DND-41 (cell line): Measurements from ENCODE around the gene IFNK.

Experiments
- ATAC-seq: fragments of 200-7000 bp; cut with Tn5 transposase; 3 replicates; pipeline ENCODE4 v1.9.1; 2021; ENCODE audit warnings: low read depth; ENCODE audit not compliant: insufficient read depth
- DNase-seq: peaks from one replicate; pipeline ENCODE4 v3.0.0-alpha.2; 2020
- H2AFZ ChIP-seq: 2 replicates; pipeline ENCODE4 v1.6.0; 2012; ENCODE audit warnings: low read depth, low read length
- H3K27ac ChIP-seq: 2 replicates; pipeline ENCODE4 v1.5.1; 2012; ENCODE audit warnings: low read length, inconsistent platforms
- H3K27me3 ChIP-seq: fragments of 200-600 bp; sonication (generic); 2 replicates; pipeline ENCODE4 v1.6.0; 2012; ENCODE audit warnings: low read length, mild to moderate bottlenecking, inconsistent platforms; ENCODE audit not compliant: insufficient read depth, poor library complexity
- H3K36me3 ChIP-seq: 2 replicates; pipeline ENCODE4 v1.5.1; 2012; ENCODE audit warnings: low read length, inconsistent platforms; ENCODE audit not compliant: insufficient read depth
- H3K4me1 ChIP-seq: 2 replicates; pipeline ENCODE4 v1.5.1; 2012; ENCODE audit warnings: mild to moderate bottlenecking, low read length; ENCODE audit not compliant: insufficient read depth
- H3K4me2 ChIP-seq: 2 replicates; pipeline ENCODE4 v1.6.0; 2012; ENCODE audit warnings: mild to moderate bottlenecking, moderate library complexity, low read length, inconsistent platforms; ENCODE audit not compliant: insufficient read depth
- H3K4me3 ChIP-seq, 2 experiments: fragments of 200-600 bp in 1 of 2; shearing (Covaris generic) in 1 of 2; 2 replicates each; pipeline ENCODE4 v1.5.1; 2012 to 2016; ENCODE audit warnings: inconsistent platforms in 2 of 2, low read length in 2 of 2, mild to moderate bottlenecking in 2 of 2, low read depth in 1 of 2, moderate library complexity in 1 of 2
- H3K79me2 ChIP-seq: 2 replicates; pipeline ENCODE4 v1.6.0; 2012; ENCODE audit warnings: low read length, inconsistent platforms; ENCODE audit not compliant: insufficient read depth
- H3K9ac ChIP-seq: 2 replicates; pipeline ENCODE4 v1.6.0; 2012; ENCODE audit warnings: low read depth, mild to moderate bottlenecking, inconsistent platforms, low read length, moderate library complexity
- H3K9me3 ChIP-seq: 2 replicates; pipeline ENCODE4 v1.5.1; 2012; ENCODE audit warnings: low read length, moderate library complexity, mild to moderate bottlenecking, inconsistent platforms; ENCODE audit not compliant: insufficient read depth, severe bottlenecking
- H4K20me1 ChIP-seq: 2 replicates; pipeline ENCODE4 v1.6.0; 2012; ENCODE audit warnings: low read length; ENCODE audit not compliant: insufficient read depth
- EZH2 ChIP-seq: IDR thresholded peaks from 3 replicates; pipeline ENCODE4 v1.6.1; 2012; ENCODE audit warnings: borderline replicate concordance, low read depth, mild to moderate bottlenecking, moderate library complexity, low read length, inconsistent platforms; ENCODE audit not compliant: severe bottlenecking
- TF ChIP-seq, protein P1 (sequence below): IDR thresholded peaks from 2 replicates; pipeline ENCODE4 v1.5.1; 2012; ENCODE audit warnings: borderline replicate concordance, low read length, moderate library complexity, mild to moderate bottlenecking; ENCODE audit not compliant: poor library complexity, severe bottlenecking; ENCODE audit errors: extremely low read depth

Gene IFNK

DNA sequence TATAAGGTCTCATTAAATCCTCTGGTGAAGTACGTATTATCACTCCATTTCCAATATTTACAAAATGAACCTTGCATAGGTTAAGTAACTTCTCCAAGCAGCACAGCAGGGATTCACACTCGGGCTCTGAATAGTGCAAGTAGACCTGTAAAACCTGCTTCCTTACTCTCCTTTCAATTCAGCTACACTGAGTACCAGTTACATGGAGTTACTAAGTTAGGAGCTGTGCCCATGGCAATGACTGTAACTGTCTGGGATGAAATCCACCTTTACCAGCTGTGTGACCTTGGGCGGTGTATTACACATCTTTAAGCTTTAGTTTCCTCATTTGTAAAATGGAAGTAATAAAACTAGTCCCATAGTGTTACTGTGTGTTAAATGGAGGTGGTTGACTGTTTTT is 21.4 kb downstream of the IFNK start:
- no peak overlapping the region for H3K9ac ChIP-seq

DNA sequence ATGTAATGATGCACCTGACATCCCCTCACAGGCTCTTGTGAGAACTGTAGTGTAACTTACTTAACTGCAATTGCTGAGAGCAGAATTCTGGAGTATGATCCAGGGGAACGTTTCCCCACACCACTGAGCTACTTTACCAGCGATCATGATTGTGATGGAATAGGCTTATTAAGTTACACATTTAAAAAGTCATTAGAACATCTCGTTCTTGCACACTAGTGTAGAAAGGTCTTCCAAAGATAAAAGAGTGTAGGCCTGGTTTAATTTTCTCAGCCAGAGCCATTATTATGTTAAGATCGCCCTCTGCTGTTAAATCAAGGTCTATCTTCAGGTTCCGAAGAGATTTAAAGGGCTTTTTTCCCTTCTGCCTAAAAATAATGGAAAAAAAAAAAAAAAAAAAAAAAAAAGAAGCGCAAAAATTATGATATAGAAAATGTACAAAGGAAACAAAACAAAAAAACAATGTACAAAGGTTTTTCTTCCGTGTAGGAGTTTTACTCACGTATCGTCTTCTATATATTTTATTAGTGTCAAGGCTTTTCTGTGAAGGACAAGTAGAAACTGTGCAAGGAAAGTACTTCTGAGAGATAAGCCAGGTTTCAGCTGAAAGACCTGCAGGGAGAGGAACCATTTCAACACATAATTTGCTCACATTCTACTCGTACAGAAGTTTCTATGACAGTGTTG is 24.1 kb downstream of the IFNK start:
- Histone ChIP-seq H3K4me3 (no peak overlapping the region), H3K4me1 (no peaks in the 10 kb centered on the region), H3K79me2 (no peaks in the 10 kb centered on the region), H4K20me1 (no peaks in the 10 kb centered on the region), H3K27ac (no peak overlapping the region), H3K9me3 (no peaks in the 10 kb centered on the region), H3K36me3 (0 out of 2 replicates have a peak, but pooled peaks cover 3% of the 10 kb centered on the region), H3K9ac (no peak overlapping the region), H2AFZ (no peak overlapping the region), H3K27me3 (no peaks in the 10 kb centered on the region), H3K4me2 (no peak overlapping the region)
- DNase-seq, result no peak
- peak; percentile 59; the same call in 2 of the 3 replicates for ATAC-seq
- TF ChIP-seq EZH2, result no peak
- TF ChIP-seq, protein P1, sequence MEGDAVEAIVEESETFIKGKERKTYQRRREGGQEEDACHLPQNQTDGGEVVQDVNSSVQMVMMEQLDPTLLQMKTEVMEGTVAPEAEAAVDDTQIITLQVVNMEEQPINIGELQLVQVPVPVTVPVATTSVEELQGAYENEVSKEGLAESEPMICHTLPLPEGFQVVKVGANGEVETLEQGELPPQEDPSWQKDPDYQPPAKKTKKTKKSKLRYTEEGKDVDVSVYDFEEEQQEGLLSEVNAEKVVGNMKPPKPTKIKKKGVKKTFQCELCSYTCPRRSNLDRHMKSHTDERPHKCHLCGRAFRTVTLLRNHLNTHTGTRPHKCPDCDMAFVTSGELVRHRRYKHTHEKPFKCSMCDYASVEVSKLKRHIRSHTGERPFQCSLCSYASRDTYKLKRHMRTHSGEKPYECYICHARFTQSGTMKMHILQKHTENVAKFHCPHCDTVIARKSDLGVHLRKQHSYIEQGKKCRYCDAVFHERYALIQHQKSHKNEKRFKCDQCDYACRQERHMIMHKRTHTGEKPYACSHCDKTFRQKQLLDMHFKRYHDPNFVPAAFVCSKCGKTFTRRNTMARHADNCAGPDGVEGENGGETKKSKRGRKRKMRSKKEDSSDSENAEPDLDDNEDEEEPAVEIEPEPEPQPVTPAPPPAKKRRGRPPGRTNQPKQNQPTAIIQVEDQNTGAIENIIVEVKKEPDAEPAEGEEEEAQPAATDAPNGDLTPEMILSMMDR, result peak; percentile 51

More for the DNA sequence above, 21.4 kb downstream of the IFNK start:
- Histone ChIP-seq H3K4me2 (no peak overlapping the region), H3K36me3 (0 out of 2 replicates have a peak, but pooled peaks cover 3% of the 10 kb centered on the region), H4K20me1 (no peaks in the 10 kb centered on the region), H3K4me1 (no peaks in the 10 kb centered on the region), H3K27ac (no peak overlapping the region), H3K9me3 (no peaks in the 10 kb centered on the region), H3K27me3 (no peaks in the 10 kb centered on the region), H3K4me3 (no peak overlapping the region), H2AFZ (no peak overlapping the region), H3K79me2 (no peaks in the 10 kb centered on the region)
- DNase-seq, result no peak
- no peak for ATAC-seq
- TF ChIP-seq, protein P1, result no peak
- TF ChIP-seq EZH2, result no peak

DNA sequence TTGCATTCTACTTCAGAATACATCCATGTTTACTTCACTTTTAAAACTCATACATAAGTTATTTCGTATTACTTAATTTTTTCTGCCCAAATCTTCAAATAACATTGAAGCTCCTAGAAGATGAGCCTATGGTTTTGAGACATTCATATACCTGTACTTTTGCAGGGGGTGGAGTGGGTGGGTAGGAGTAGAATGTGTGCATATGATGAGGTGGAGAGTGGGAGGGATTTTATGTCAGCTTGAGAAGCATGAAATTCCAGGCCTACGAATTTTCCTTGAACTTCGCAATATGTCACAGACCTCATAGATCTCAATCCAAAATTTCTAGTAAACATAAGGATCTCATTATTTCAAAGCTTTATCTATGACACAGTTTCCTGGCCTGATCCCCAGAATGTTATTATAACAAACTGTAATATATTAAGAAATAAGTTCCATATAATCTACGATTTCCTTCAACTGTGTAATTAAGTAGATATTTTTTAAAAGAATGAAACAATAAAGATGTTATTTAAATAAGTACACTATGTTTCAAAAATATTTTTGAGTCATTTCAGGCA is 25.2 kb downstream of the IFNK start:
- H3K27me3 ChIP-seq, result no peaks in the 10 kb centered on the region
- peaks cover 3% of the 10 kb centered on the region; the same call in 1 of the 2 replicates for H3K36me3 ChIP-seq
- no peak overlapping the region for H3K27ac ChIP-seq
- TF ChIP-seq, protein P1, result no peak
- TF ChIP-seq EZH2, result no peak
- H2AFZ ChIP-seq, result no peak overlapping the region
- DNase-seq (no peak), ATAC-seq (no peak)
- no peaks in the 10 kb centered on the region for H3K9me3 ChIP-seq
- H3K4me1 ChIP-seq, result no peaks in the 10 kb centered on the region
- H3K9ac ChIP-seq, result no peak overlapping the region
- H3K4me3 ChIP-seq, result no peak overlapping the region
- no peak overlapping the region for H3K4me2 ChIP-seq
- no peaks in the 10 kb centered on the region for H4K20me1 ChIP-seq
- no peaks in the 10 kb centered on the region for H3K79me2 ChIP-seq
